GM21515 (cell line): ENCODE measurements around the gene DACH1.

ENCODE experiments used
- ATAC-seq: cut with Tn5 transposase; IDR thresholded peaks from one replicate; pipeline ENCODE4 v1.9.1; 2021; ENCODE audit not compliant: unreplicated experiment

DACH1 gene

DNA sequence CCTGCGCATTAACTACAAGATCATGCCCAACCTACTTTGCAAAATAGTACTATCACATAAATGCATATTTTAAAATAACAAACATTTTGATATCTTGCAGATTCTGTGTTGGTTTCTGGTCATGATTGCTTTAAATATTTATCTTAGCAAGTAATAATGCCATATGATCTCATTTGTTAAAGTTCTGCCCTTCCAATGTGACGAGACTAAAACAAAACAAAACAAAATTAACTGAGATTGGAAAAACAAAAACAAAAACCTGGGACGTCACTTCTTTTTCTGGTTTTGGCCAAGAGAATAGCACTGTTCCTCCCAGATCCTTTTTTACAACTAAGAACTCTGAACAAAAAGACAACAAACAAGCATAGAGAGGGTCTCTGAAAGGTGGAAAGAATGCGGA is 436.3 kb downstream of the DACH1 start:
- ATAC-seq, result no peak

DNA sequence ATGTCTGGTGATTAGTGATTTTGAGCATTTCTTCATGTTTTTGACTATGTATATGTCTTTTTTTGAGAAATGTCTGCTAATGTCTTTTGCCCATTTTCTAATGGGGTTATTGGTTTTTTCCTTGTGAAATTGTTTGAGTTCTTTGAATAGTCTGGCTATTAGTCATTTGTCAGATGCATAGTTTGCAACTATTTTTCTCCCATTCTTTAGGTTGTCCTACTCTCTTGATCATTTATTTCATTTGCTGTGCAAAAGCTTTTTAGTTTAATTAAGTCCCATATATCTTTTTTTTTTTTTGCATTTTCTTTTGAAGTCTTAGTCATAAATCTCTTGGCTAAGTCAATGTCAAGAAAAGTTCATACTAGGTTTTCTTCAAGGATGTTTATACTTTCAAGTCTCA is 449.8 kb downstream of the DACH1 start:
- ATAC-seq, result no peak

DNA sequence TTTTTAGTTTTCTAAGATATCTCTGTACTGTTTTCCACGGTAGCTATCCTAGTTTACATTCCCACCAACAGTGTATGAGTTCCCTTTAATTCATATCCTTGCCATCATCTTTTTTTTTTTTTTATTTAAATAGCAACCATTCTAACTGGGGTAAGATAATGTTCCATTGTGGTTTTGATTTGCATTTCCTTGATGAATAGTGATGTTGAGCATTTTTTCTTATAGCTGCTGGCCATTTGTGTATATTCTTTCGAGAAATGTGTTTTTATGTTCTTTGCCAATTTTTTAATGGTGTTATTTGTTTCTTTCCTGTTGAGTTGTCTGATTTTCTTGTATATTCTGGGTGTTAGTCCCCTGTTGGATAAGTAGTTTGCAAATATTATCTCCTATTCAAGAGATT is 454.8 kb downstream of the DACH1 start:
- ATAC-seq, result no peak

DNA sequence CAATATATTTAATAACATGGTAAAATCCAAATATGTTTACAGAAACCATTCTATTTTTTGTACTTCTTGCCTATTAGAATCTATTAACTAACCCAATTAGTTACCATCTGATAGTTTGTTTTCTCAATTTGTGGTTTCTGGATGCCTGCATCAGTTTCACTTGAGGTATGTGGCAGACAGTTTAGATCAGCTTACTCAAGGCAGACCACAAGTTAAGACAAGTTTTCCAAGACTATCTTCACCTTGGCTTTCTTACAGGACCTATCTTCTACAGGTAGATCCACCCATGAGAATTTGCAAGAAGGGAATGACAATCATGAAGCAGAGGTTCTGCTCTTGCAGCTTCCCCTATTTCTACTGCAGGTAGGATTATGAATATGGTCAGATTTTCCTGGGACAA is 458.6 kb downstream of the DACH1 start:
- ATAC-seq, result no peak

DNA sequence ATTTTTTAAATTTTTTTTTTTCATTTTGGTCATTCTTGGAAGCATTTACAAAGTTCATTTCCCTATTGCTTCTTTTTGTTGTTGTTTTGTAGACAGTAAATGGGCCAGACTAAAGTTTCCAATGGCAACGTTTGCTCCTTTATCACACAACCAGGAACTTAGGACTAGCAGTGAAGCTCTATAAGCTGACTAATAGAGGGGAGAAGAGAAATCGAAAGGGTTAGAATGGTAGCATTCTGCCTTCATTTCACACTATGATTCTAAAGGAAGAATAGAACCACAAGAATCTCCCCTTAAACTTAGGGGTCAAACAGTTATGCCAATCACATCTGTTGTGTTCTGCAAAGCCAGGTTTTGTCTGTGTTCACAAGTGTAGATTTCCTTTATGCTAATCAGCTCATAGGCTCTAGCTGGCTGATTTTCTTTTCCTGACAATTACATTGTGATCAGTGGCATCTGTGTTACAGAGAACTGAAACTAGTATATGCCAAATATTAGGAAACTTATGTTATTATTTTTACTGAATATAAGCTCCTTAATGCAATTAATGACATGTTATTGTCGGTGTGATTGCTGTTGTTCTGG is 467.3 kb downstream of the DACH1 start:
- no peak for ATAC-seq

DNA sequence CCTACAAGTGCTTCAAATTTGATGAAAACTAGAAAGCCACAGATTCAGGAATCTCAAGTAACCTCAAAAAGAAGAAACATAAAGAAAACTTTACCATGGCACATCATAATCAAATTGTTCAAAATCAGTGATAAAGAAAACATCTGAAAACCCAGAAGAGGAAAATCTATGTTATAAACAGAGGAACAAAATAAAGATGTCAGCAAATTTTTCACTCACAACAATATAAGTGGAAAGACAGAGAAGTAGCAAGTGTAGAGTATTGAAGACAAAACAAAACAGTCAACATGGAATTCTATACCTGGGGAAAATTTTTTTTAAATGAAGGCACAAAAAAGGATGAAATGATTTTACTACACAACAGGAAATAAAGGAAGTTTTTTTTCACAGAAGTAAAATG is 470.9 kb downstream of the DACH1 start:
- no peak for ATAC-seq

DNA sequence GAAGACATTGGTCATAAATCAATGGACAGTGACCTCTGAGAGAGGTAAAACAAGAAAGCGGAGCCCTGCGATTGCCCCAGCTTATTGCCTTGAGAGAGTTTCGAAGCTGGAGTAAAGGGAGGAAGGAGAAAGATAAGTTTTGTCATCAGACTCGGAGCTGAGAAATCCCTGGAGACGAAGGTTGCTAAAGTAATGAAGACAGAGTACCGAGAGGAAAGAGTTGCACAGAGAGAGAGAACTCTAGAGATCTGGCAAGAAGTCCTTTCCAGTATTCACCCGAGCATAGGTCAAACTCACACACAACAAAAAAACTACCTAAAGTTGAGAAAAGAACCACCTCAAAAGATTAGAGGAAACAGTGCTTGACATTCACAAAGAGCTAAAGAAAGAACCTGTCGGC is 472.0 kb downstream of the DACH1 start:
- ATAC-seq, result no peak

DNA sequence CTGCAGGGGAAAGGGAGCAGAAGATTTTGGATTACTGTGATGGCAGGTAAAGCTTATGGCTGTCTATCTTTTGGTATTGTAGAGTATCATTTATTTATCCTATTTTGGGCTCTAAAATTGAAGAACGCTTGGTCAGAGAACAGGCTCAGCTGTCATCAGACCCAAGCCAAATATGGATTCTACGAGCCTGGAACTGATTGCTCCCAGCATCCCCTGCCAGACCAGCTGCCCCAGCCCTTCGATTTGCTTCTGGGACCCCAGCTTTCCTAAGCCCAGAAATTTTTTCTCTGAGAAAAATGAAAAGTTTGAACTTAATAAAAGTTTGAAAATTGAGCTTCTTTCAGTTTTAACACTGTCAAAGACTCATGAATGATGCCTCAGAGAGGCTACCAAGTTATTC is 472.8 kb downstream of the DACH1 start:
- ATAC-seq, result no peak
